NCI-H526 (cell line): ENCODE measurements around the gene DCST1.

Experiments
- DNase-seq, 2 experiments: peaks; one replicate each; lab custom pipeline; 2025; lab: John Stamatoyannopoulos, UW

Gene DCST1

DNA sequence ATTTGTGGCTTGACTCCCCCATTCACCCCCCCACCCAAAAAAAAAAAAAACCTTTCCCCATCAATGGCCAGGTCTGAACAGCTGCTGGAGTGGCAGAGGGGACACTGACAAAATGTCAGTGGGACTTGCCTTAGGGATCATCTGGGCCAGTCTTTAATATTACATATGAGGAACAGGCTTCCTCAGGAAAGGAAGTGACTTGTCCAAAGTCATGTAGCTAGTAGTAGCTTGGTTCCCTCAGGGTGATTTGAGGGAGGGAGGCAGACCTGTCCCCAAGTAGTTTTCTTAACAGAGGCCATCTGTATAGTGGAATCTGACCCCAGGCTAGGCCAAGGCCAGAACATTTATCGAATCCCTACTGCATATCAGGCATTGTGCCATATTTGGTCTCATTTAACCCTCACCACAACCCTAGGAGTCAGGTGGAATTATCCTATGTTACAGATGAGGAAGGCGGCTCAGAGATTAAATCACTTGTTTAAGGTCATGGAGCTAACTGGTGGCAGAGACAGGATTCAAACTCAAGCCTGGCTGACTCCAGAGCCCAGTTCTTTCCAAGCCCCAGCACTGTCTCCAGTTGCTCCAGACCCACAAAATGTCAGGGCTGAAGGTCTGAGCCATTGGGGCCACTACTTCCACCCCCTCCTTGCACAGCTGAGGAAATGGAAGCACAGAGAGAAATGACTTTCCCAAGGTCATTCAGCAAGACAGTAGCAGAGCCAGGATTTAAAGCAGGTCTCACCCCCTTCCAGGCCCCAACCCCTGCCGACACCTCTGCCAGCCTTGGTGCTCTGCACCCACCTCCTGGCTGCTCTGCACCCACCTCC lies 20.6 kb upstream of the DCST1 start:
- no peak for DNase-seq

DNA sequence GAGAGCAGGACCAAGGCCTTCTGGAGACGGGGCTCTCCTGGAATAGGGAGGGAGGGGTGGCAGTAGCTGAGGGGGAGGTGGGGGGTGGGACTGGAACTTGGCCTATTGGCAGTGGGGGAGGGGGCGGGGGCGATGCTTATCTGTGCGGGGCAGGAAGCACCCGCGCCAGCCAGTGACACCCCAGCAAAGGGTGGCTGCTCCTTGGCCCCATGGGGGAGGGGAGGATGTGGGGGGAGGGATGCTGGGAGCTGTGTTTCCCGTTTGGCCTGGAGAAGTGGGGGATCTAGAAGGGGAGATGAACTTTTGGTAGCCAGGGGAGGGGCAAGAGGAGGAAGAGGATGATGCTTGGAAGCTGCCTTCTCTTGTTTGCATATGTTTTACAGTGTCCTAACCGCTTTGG lies 20.0 kb upstream of the DCST1 start:
- DNase-seq, result peak in 1 of 2 experiments; percentile 44

GRCh38 chr1:155014709-155015508 lies 18.7 kb upstream of the DCST1 start:
- no peak for DNase-seq

GRCh38 chr1:155015527-155016230 lies 17.9 kb upstream of the DCST1 start:
- DNase-seq, result no peak

DNA sequence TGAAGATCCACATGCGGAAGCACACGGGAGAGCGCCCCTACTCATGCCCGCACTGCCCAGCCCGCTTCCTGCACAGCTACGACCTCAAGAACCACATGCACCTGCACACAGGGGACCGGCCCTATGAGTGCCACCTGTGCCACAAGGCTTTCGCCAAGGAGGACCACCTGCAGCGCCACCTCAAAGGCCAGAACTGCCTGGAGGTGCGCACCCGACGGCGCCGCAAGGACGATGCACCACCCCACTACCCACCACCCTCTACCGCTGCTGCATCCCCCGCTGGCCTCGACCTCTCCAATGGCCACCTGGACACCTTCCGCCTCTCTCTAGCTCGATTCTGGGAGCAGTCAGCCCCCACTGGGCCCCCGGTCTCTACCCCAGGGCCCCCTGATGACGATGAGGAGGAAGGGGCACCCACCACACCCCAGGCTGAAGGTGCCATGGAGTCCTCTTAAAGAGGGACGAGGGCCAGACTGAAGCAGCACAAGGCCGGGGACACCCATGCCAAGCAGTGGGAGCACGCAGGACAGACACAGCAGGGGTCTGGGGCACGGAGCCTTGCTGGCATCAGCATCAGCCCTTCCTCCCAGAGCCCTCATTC lies 17.3 kb upstream of the DCST1 start:
- no peak for DNase-seq

- DNase-seq, result peak; percentile 92 to 99
These were observed 16.3 kb upstream of the DCST1 start for GRCh38 chr1:155017041-155017945.

DNA sequence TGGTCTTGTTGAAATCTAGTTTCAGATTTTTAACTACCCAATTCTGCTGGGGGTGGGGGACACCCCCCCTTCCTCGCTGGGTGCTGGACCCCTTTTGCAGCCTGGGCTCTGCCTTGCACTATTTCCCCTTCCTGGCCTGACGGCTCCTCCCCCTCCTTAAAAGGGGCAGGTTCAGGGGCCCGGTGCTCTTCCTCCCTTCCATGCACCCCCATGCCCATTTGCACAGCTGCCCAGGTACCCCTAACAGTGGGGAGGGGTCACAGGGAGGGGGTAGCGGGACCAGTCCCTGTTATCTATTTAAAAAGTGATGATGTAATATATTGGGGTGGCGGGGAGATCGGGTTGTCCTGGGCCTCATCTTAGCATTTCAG lies 15.7 kb upstream of the DCST1 start:
- DNase-seq, result no peak

DNA sequence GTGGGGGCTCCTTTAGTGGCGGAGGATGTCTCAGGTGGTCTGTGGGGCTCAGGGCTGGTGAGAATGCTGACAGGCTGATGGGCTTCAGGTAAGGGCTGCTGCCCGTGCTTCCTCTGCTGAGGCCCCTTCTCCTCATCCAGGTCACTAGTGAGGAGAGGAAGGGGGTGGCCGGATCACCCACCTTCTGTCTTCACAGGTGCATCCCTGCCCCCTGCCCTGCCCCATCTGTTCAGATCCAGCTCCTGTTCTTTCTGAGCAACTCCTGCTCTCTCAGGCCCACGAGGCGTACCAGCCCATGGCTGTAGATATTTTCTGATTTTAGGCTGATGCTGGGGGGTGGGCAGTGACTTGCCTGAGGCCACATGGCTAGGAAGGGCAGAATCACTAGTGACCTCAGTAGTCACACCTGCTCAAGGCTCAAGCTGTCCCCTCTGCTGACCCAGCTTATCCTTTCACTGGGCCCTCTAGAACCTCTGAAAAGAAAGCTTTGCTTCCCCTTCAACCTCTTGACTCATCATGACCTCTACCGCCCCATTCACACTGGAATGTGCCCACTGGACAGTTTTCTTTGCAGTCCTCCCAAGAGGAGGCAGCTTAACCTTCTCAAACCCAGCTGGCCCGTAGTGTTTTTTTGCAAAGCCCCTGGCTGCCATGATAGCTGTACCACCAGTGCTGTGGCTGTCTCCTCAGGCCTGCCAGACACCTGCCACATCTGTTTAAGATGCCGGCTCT lies 14.8 kb upstream of the DCST1 start:
- DNase-seq, result no peak

DNA sequence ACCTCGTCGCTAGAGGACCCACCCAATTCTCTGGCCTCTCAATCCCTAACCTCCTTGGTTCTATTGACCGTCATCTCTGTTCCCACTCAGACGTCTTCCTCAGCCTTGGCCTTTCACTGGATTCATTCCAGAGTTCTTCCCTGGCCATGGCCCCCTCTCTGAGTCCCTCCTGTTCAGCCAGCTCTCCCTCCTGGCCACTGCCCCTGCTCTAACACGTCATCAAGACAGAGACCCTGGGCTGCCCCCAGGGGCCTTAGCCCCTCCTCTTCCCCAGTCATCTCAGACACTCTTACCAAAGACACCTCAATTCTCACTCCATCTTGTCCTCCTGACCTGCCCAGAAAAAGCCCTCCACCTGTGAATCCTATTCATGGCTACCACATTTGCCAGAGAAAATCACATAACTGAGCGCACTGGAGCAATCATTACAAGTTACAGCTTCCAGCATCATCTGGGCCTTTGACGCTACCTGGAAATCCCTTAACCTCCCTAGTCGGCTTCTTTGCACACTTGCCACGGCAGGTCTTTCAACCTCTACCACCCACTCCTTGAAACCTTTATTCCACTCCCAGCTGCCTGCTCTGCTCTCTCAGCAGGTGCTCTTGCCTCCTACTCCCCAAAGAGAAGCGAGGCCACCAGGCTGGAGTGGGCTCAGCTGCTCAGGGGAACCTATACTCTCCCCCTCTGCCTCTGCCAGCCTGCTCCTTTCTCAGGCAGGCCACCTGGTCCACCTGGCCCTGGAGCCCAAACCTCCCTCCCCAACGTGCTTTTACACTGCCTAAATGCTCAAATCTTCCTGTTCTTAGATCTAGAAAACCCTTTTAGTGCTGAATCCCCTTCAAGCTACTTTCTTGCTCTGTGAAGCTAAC lies 14.0 kb upstream of the DCST1 start:
- DNase-seq, result no peak

GRCh38 chr1:155022136-155022926 lies 11.3 kb upstream of the DCST1 start:
- DNase-seq, result no peak

GRCh38 chr1:155022927-155023236 lies 10.7 kb upstream of the DCST1 start:
- no peak for DNase-seq

- DNase-seq, result no peak
These were observed 10.0 kb upstream of the DCST1 start for GRCh38 chr1:155023627-155024026.

DNA sequence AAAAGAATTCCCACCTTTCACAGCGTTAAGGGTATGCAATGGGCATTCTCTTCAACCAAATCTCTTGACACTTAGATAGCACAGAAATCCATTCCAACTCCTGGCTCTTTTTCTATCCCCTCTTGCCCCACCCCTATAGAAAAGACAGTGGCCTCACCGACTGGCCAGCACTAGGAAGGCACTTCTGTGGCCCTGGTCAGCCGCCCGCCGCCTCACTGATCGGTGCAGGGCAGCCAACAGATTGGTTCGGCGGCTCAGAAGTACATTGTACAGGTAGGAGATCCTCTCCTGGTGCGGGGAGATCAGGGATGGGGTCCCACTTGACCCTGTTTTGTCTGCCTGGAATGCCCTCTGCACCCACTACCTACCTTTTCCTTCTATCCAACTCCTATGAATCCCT lies 9.3 kb upstream of the DCST1 start:
- no peak for DNase-seq

DNA sequence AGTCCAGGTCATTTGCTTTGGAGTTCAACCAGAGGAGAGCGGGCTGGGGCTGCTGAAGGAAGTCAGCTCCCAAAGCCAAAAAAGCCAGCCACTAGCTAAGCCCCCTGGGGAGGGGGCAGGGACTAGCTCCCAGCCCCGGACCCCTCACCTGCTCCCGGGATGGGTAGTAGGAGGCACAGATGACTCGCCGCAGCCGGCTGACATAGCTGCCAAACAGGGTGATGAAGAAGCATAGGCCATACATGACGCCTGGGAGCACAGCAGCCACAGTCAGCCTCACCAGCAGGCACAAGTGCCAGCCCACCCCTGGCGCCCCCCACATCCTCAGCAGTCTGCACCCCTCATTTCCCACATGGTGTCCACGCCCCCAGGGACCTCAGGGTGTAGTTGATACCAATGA lies 7.5 kb upstream of the DCST1 start:
- DNase-seq, result no peak

GRCh38 chr1:155026588-155026987 lies 7.0 kb upstream of the DCST1 start:
- DNase-seq, result no peak

GRCh38 chr1:155029513-155030242 lies 3.9 kb upstream of the DCST1 start:
- DNase-seq, result no peak

- no peak for DNase-seq
These were observed 3.3 kb upstream of the DCST1 start for GRCh38 chr1:155030243-155030795.

GRCh38 chr1:155030899-155031298 lies 2.7 kb upstream of the DCST1 start:
- no peak for DNase-seq
